HL-60 (cell line): ENCODE measurements around the gene CDK19.

ENCODE experiments used
- DNase-seq, 2 experiments: peaks; one replicate each; pipeline ENCODE4 v3.0.0-alpha.2; 2010 to 2020; ENCODE audit warnings: low read depth in 1 of 2, low spot score in 1 of 2
- H3K27ac ChIP-seq: fragments of 250-450 bp; sonication (Bioruptor Pico); replicated peaks from 2 replicates; pipeline ENCODE4 v1.5.1; 2020; ENCODE audit warnings: mild to moderate bottlenecking, moderate library complexity
- H3K27me3 ChIP-seq: fragments of 250-450 bp; sonication (Bioruptor Pico); 2 replicates; pipeline ENCODE4 v1.5.1; 2021; ENCODE audit warnings: mild to moderate bottlenecking, moderate library complexity; ENCODE audit not compliant: insufficient read depth, poor library complexity, severe bottlenecking
- H3K4me3 ChIP-seq: replicated peaks from 2 replicates; pipeline ENCODE4 v1.5.1; 2011; ENCODE audit warnings: mild to moderate bottlenecking, control low read depth, low read length; ENCODE audit not compliant: insufficient read depth
- CTCF ChIP-seq: IDR thresholded peaks from one replicate; pipeline ENCODE4 v1.5.1; 2011; ENCODE audit warnings: low read length, control low read depth, inconsistent platforms; ENCODE audit not compliant: insufficient read depth
- GABPA ChIP-seq: IDR thresholded peaks from 2 replicates; pipeline ENCODE4 v1.6.1; 2012; ENCODE audit warnings: low read depth
- POLR2AphosphoS5 ChIP-seq: IDR thresholded peaks from 2 replicates; pipeline ENCODE4 v1.6.1; 2012; ENCODE audit warnings: low read depth
- REST ChIP-seq: IDR thresholded peaks from 2 replicates; pipeline ENCODE4 v1.6.1; 2012; ENCODE audit warnings: low read depth; ENCODE audit not compliant: insufficient replicate concordance
- SPI1 ChIP-seq: IDR thresholded peaks from 2 replicates; pipeline ENCODE4 v1.6.1; 2012; ENCODE audit warnings: low read depth, mild to moderate bottlenecking, borderline replicate concordance

CDK19 gene

DNA sequence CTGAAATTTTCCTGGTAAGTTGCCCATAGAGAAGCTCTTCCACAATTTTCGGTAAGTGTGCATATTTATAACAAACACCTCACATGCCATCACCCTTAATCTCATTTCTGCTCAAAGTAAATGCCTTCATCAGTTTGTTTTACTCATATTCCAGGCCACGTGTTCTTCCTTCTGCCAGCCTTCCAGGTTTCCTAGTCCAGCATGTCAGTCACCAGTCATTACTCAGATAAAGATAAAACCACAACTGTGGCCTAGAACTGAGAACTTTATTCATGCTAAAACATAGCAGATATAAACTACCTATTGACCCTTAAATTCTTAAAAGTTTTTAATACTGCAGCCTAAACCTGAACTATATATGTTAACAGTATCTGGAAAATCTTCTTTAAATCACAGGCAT lies 189.4 kb downstream of the CDK19 start:
- Histone ChIP-seq H3K4me3 (no peak overlapping the region), H3K27ac (no peak overlapping the region), H3K27me3 (no peaks in the 10 kb centered on the region)
- DNase-seq, result no peak
- TF ChIP-seq GABPA (no peak), CTCF (no peak), POLR2AphosphoS5 (no peak), REST (no peak), SPI1 (no peak)

- Histone ChIP-seq H3K27me3 (no peaks in the 10 kb centered on the region), H3K4me3 (no peak overlapping the region), H3K27ac (no peak overlapping the region)
- no peak for DNase-seq
- TF ChIP-seq GABPA (no peak), REST (no peak), POLR2AphosphoS5 (no peak), SPI1 (no peak)
These were observed 192.2 kb downstream of the CDK19 start for GRCh38 chr6:110622912-110623578.

DNA sequence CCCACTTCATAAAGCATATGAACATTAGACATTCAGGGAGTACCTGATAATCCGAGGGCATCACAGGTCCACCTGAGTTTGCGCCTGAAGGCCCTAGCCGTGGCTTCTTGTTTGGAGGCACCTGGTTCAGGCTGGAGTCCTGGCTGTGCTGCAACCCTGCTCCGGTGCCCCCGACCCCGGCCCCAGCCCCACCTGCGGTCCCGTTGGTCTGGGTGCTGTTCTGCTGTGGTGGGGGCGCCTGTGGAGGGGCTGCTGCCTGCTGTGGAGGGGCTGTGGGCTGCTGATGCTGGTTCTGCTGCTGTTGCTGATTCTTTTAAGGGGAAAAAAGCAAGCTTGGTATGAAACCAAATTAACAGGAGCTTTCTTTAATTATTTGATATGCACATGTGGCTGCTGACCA lies 194.2 kb downstream of the CDK19 start:
- TF ChIP-seq SPI1, result no peak
- no peak for TF ChIP-seq GABPA
- no peak for TF ChIP-seq POLR2AphosphoS5
- no peak for TF ChIP-seq CTCF
- no peak for TF ChIP-seq REST
- H3K27ac ChIP-seq, result no peak overlapping the region
- no peaks in the 10 kb centered on the region for H3K27me3 ChIP-seq
- DNase-seq, result no peak
- no peak overlapping the region for H3K4me3 ChIP-seq
